VCaP (cell line): ENCODE data around the gene ERN2.

ENCODE experiments used
- H3K27ac ChIP-seq: fragments of 450-650 bp; 2 replicates; pipeline ENCODE4 v1.5.1; 2017
- CTCF ChIP-seq: fragments of 450-650 bp; conservative IDR thresholded peaks from 2 replicates; pipeline ENCODE4 v1.5.1; 2017; ENCODE audit warnings: mild to moderate bottlenecking, moderate library complexity

Gene ERN2

DNA sequence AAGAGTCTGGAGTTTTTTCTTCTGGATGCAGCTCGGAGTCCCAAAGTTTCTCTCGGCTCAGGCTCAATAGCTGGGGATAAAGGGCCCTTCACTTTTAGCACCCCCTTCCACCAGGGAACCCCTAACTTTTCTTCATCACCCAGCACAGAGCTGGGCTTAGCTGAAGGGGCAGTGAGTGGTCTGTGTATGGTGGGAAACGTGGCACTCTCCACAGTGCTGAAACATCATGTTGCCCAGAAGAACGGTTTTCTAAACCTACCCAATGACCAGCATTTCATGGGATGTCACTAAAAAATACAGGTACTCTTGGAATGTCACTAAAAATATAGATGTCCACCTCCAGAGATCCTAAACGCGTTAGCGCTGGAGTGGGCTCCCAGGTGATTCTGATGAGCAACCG lies 12.0 kb downstream of the ERN2 start:
- TF ChIP-seq CTCF: no peak
- H3K27ac ChIP-seq: no peak overlapping the region

DNA sequence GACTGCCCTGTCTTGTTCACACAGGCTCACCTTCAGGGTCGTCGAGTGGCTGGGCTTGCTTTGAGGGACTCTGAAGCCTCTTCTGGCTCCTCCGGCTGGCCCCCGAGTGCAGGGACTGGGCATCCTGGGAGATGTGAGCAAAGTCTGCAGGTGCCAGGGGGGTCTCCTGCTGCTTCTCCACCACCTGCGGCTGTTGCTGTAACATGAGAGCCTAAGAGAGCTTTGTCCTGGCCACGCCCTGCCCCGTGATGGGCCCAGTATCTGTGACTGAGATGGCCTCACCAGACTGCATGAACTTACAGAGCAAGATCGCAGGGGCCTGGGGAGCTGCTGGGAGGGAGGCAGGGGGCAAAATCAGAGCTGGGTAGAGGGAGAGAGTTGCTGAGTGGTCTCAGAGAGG lies 12.5 kb downstream of the ERN2 start:
- no peak for TF ChIP-seq CTCF
- no peak overlapping the region for H3K27ac ChIP-seq

GRCh38 chr16:23700093-23700492 lies 12.9 kb downstream of the ERN2 start:
- no peak overlapping the region for H3K27ac ChIP-seq
- TF ChIP-seq CTCF: no peak

- TF ChIP-seq CTCF: no peak
- no peak overlapping the region for H3K27ac ChIP-seq
Measured at GRCh38 chr16:23699100-23699499, 13.9 kb downstream of the ERN2 start.

DNA sequence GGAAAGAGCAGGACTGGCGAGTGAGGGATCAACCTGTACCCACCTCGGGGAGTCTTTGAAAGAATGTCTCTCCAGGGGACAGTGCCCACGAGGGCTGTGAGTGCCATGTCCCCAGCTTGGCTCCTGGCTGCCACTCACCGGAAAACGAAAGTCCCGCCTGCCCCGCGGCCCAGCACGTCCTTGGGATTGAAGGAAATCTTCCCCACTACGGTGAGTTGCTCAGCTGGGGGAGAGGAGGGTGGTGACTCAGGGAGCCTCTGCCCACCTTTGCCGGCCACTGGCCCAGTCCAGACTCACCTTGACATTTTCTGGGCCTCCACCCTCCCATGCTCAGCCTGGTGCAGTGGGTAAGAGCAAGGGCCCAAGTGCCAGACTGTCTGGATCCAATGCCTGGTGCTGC lies 17.3 kb downstream of the ERN2 start:
- no peak overlapping the region for H3K27ac ChIP-seq
- no peak for TF ChIP-seq CTCF

DNA sequence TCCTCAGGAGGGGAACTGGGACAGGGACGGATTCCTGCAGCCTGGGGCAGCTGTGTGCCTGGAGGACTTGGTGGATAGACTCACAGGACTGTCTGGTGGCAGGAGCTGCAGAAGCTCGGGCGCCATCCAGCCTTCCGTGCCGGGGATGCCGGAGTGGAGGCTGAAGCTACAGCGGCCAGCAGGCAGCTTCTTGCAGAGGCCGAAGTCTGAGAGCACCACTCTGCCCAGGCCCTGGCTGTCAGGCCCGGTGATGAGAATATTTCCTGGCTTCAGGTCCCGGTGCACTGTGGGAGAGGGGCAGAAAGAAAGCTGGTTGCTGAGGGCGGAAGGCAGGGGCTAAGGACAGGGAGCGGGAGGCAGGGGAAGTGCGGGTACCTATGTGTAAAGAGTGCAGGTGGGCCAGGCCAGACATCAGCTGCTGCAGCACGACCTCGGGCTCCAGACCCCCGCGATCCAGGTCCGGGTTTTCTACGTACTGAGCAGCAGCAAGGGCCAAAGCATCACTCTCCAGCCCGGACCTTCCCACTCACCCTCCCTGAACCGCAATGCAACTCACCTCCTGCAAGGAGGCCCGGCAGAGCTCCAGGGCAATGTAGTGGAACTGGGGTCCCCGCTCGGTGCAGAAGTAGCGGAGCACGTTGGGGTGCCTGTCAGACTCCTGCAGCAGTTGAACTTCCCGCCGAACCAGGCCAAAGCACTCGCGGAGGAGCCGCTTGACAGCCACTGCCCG lies 18.2 kb downstream of the ERN2 start:
- H3K27ac ChIP-seq: no peak overlapping the region
- no peak for TF ChIP-seq CTCF

DNA sequence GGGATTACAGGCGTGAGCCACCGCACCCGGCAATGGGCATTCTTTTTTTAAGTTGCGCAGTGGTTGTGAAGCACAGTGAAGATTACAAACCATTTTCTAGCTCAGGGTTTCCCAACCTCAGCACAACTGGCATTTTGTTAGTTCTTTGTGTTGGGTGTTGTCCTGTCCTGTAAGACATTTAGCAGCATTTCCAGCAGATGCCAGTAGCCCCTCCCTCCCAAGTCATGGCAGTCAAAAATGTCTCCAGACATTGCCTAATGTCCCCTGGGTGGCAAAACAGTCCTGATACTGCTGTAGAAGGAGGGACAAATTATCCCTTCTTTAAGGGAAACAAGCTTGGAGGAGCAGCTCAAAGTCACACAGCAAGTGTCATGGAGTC lies 18.8 kb downstream of the ERN2 start:
- H3K27ac ChIP-seq: no peak overlapping the region
- no peak for TF ChIP-seq CTCF
